GM21447 (cell line): ENCODE results near the gene C20orf96.
A peak's percentile ranks its signal among the peaks of the same experiment; 100 is the strongest.
"Not testable (repeated sequence)": the region's sequence is repeated elsewhere in the genome, so short reads cannot be mapped to it uniquely, and the experiment has no call there.

Source experiments
- ATAC-seq: cut with Tn5 transposase; IDR thresholded peaks from one replicate; pipeline ENCODE4 v1.9.1; 2021; ENCODE audit not compliant: unreplicated experiment

The C20orf96 gene

GRCh38 chr20:290084-290831 lies at the start of gene C20orf96:
Gene C20orf96 (minus strand): TSS chr20:290750. CDS start chr20:290610, 140 bp downstream.
- peak; percentile 80 for ATAC-seq

GRCh38 chr20:336040-336439 lies 45.5 kb upstream of the C20orf96 start:
- ATAC-seq: not testable (repeated sequence)

GRCh38 chr20:334578-334977 lies 44.0 kb upstream of the C20orf96 start:
- no peak for ATAC-seq

- no peak for ATAC-seq
Observed at GRCh38 chr20:330233-331149, 39.9 kb upstream of the C20orf96 start.

GRCh38 chr20:329851-330232 lies 39.3 kb upstream of the C20orf96 start:
- ATAC-seq: no peak

GRCh38 chr20:328975-329695 lies 38.6 kb upstream of the C20orf96 start:
- ATAC-seq: no peak

- ATAC-seq: no peak
Observed at GRCh38 chr20:328027-328974, 37.8 kb upstream of the C20orf96 start.

GRCh38 chr20:327186-328026 lies 36.9 kb upstream of the C20orf96 start:
- no peak for ATAC-seq

- no peak for ATAC-seq
Observed at GRCh38 chr20:326645-327185, 36.2 kb upstream of the C20orf96 start.

GRCh38 chr20:325889-326644 lies 35.5 kb upstream of the C20orf96 start:
- peak; percentile 7 for ATAC-seq

GRCh38 chr20:325045-325888 lies 34.7 kb upstream of the C20orf96 start, which contains the start of gene SOX12:
Gene SOX12 (plus strand): TSS chr20:325552. CDS start chr20:325925, 373 bp downstream.
- peak; percentile 68 for ATAC-seq

GRCh38 chr20:324177-325044 lies 33.9 kb upstream of the C20orf96 start:
- ATAC-seq: peak; percentile 44

- no peak for ATAC-seq
Observed at GRCh38 chr20:316316-317068, 25.9 kb upstream of the C20orf96 start.

GRCh38 chr20:313948-314347 lies 23.4 kb upstream of the C20orf96 start:
- ATAC-seq: no peak

GRCh38 chr20:313402-313801 lies 22.9 kb upstream of the C20orf96 start:
- ATAC-seq: no peak

- ATAC-seq: no peak
Observed at GRCh38 chr20:312866-313265, 22.3 kb upstream of the C20orf96 start.
